BJ (cell line): ENCODE measurements around the gene DEAF1. TPM values are rescaled to one million over a fixed set of nuclear protein-coding genes. Genes with fewer than 3 reads are reported as not detected.

Experiments used
- CTCF ChIA-PET: fragments of 350-600 bp; formaldehyde crosslinking; extraction: SDS; loops from one replicate; lab custom pipeline; 2021; ENCODE audit warnings: antibody characterized with exemption, inconsistent platforms; lab: Yijun Ruan, JAX
- POLR2A ChIA-PET: fragments of 300-600 bp; sonication (Branson Sonifier 250); formaldehyde crosslinking; extraction: SDS; loops from one replicate; lab custom pipeline; 2021; ENCODE audit warnings: antibody characterized with exemption; lab: Charles Lee
- DNase-seq: peaks from one replicate; pipeline ENCODE4 v3.0.0-alpha.2; 2011; ENCODE audit warnings: low read depth
- H3K27me3 ChIP-seq: 2 replicates; pipeline ENCODE4 v1.6.0; 2011; ENCODE audit warnings: low read length; ENCODE audit not compliant: control insufficient read depth, insufficient read depth
- H3K36me3 ChIP-seq: 2 replicates; pipeline ENCODE4 v1.5.1; 2011; ENCODE audit warnings: low read length; ENCODE audit not compliant: control insufficient read depth, insufficient read depth
- H3K4me3 ChIP-seq: 2 replicates; pipeline ENCODE4 v1.5.1; 2011; ENCODE audit warnings: low read depth, mild to moderate bottlenecking, control low read depth, low read length
- CTCF ChIP-seq: IDR thresholded peaks from 2 replicates; pipeline ENCODE4 v1.5.1; 2011; ENCODE audit warnings: low read depth, mild to moderate bottlenecking, control low read depth, inconsistent platforms, low read length, moderate library complexity; ENCODE audit not compliant: insufficient read depth
- polyA plus RNA-seq: library from polyadenylated mRNA; depleted of rRNA; stranded (reverse); fragments of >200 nt; gene quantifications from 2 replicates; pipeline ENCODE4 v1.2.3, GENCODE V29; 2011

DEAF1 gene
- polyA plus RNA-seq, 1 experiment: 27.7 TPM

- TF ChIP-seq CTCF: no peak
- ChIA-PET POLR2A (no interaction called here), CTCF (no interaction called here)
- Histone ChIP-seq H3K27me3 (no peaks in the 10 kb centered on the region), H3K4me3 (no peak overlapping the region), H3K36me3 (no peaks in the 10 kb centered on the region)
- no peak for DNase-seq
Measured at GRCh38 chr11:714436-714835, 19.4 kb upstream of the DEAF1 start.

GRCh38 chr11:709109-709997, 14.3 kb upstream of the DEAF1 start:
- Histone ChIP-seq H3K27me3 (no peaks in the 10 kb centered on the region), H3K36me3 (no peaks in the 10 kb centered on the region), H3K4me3 (no peak overlapping the region)
- ChIA-PET CTCF (no interaction called here), POLR2A (no interaction called here)
- no peak for DNase-seq
- TF ChIP-seq CTCF: no peak

- ChIA-PET POLR2A (no interaction called here), CTCF (no interaction called here)
- TF ChIP-seq CTCF: no peak
- Histone ChIP-seq H3K4me3 (no peak overlapping the region), H3K36me3 (no peaks in the 10 kb centered on the region; the same call in 1 of the 2 replicates), H3K27me3 (no peaks in the 10 kb centered on the region)
- no peak for DNase-seq
Measured at GRCh38 chr11:708511-708910, 13.5 kb upstream of the DEAF1 start.

- Histone ChIP-seq H3K27me3 (no peaks in the 10 kb centered on the region), H3K36me3 (no peaks in the 10 kb centered on the region; the same call in 1 of the 2 replicates), H3K4me3 (no peak overlapping the region)
- CTCF ChIA-PET: interaction anchor here (1.6 to 2.6 kb wide), 2 partner anchors 15 to 18 kb away, joined by 6 to 8 read pairs; no protein-coding TSS in a partner anchor
- DNase-seq: no peak
- TF ChIP-seq CTCF: no peak
- POLR2A ChIA-PET: no interaction called here
Measured at GRCh38 chr11:707817-708420, 12.9 kb upstream of the DEAF1 start.
